ENCODE data around the gene DNAJC4. TPM values are rescaled to one million over a fixed set of nuclear protein-coding genes. Genes with fewer than 3 reads are reported as not detected.

DNAJC4 gene
- total and polyA plus RNA-seq, 2 experiments from 2014 or later = 79.9 to 132 TPM

GRCh38 chr11:64201543-64201942, 28.8 kb upstream of the DNAJC4 start:
- Histone ChIP-seq H3K36me3 (peaks cover 63% of the 10 kb centered on the region), H3K27me3 (no peaks in the 10 kb centered on the region), H3K27ac (peak overlapping the region; percentile 39), H3K4me3 (no peak overlapping the region), H3K9me3 (ENCODE audit: low read depth) (no peaks in the 10 kb centered on the region), H3K4me1 (ENCODE audit: low read depth) (peaks cover 2% of the 10 kb centered on the region)
- DNase-seq (ENCODE audit: low read depth in 1 of 2, low spot score in 1 of 2) = no peak
- TF ChIP-seq CTCF (IDR thresholded peaks at IDR 0.05; ENCODE audit: low read depth, low read length) = no peak

GRCh38 chr11:64202992-64203391, 27.4 kb upstream of the DNAJC4 start:
- H3K27ac ChIP-seq = no peak overlapping the region

GRCh38 chr11:64203421-64204079, 26.8 kb upstream of the DNAJC4 start:
- H3K4me1 ChIP-seq (ENCODE audit: low read depth) = peaks cover 2% of the 10 kb centered on the region
- H3K27me3 ChIP-seq = no peaks in the 10 kb centered on the region
- no peak for DNase-seq (ENCODE audit: low read depth in 1 of 2, low spot score in 1 of 2)
- no peak for TF ChIP-seq CTCF (IDR thresholded peaks at IDR 0.05; ENCODE audit: low read depth, low read length)
- H3K4me3 ChIP-seq = no peak overlapping the region
- H3K36me3 ChIP-seq = peaks cover 44% of the 10 kb centered on the region
- no peaks in the 10 kb centered on the region for H3K9me3 ChIP-seq (ENCODE audit: low read depth)
- no peak overlapping the region for H3K27ac ChIP-seq

More at GRCh38 chr11:64202992-64203391, 27.4 kb upstream of the DNAJC4 start:
- Histone ChIP-seq H3K27me3 (no peaks in the 10 kb centered on the region), H3K4me3 (no peak overlapping the region), H3K36me3 (peaks cover 49% of the 10 kb centered on the region), H3K4me1 (ENCODE audit: low read depth) (peaks cover 2% of the 10 kb centered on the region), H3K9me3 (ENCODE audit: low read depth) (no peaks in the 10 kb centered on the region)
- no peak for DNase-seq (ENCODE audit: low read depth in 1 of 2, low spot score in 1 of 2)
- no peak for TF ChIP-seq CTCF (IDR thresholded peaks at IDR 0.05; ENCODE audit: low read depth, low read length)

GRCh38 chr11:64204080-64204440, 26.3 kb upstream of the DNAJC4 start:
- H3K36me3 ChIP-seq = peaks cover 41% of the 10 kb centered on the region
- no peak for TF ChIP-seq CTCF (IDR thresholded peaks at IDR 0.05; ENCODE audit: low read depth, low read length)
- no peak overlapping the region for H3K4me3 ChIP-seq
- H3K27ac ChIP-seq = no peak overlapping the region
- no peaks in the 10 kb centered on the region for H3K9me3 ChIP-seq (ENCODE audit: low read depth)
- peaks cover 2% of the 10 kb centered on the region for H3K4me1 ChIP-seq (ENCODE audit: low read depth)
- DNase-seq (ENCODE audit: low read depth in 1 of 2, low spot score in 1 of 2) = no peak
- H3K27me3 ChIP-seq = no peaks in the 10 kb centered on the region

GRCh38 chr11:64204464-64204989, 25.8 kb upstream of the DNAJC4 start:
- Histone ChIP-seq H3K27me3 (no peaks in the 10 kb centered on the region), H3K4me3 (no peak overlapping the region), H3K9me3 (ENCODE audit: low read depth) (no peaks in the 10 kb centered on the region), H3K36me3 (peaks cover 40% of the 10 kb centered on the region), H3K4me1 (ENCODE audit: low read depth) (peaks cover 2% of the 10 kb centered on the region), H3K27ac (peak overlapping the region; percentile 25)
- peak; percentile 78 for TF ChIP-seq CTCF (IDR thresholded peaks at IDR 0.05; ENCODE audit: low read depth, low read length)
- peak; percentile 92 to 98 for DNase-seq (ENCODE audit: low read depth in 1 of 2, low spot score in 1 of 2)
